22Rv1 (cell line): Measurements from ENCODE around the gene LMTK3.
"Not testable (repeated sequence)": the region's sequence is repeated elsewhere in the genome, so short reads cannot be mapped to it uniquely, and the experiment has no call there.

Experiments used
- H3K27ac ChIP-seq: fragments of 450-650 bp; 2 replicates; pipeline ENCODE4 v1.5.1; 2017
- ZFX ChIP-seq: fragments of 450-650 bp; IDR thresholded peaks from 2 replicates; pipeline ENCODE4 v1.6.1; 2017; ENCODE audit warnings: antibody characterized with exemption, borderline replicate concordance
- TF ChIP-seq, protein P1 (sequence below): fragments of 450-650 bp; IDR thresholded peaks from 2 replicates; pipeline ENCODE4 v1.5.1; 2017; ENCODE audit warnings: mild to moderate bottlenecking

Gene LMTK3

GRCh38 chr19:48547722-48548121 is 36.1 kb upstream of the LMTK3 start:
- TF ChIP-seq, protein P1, sequence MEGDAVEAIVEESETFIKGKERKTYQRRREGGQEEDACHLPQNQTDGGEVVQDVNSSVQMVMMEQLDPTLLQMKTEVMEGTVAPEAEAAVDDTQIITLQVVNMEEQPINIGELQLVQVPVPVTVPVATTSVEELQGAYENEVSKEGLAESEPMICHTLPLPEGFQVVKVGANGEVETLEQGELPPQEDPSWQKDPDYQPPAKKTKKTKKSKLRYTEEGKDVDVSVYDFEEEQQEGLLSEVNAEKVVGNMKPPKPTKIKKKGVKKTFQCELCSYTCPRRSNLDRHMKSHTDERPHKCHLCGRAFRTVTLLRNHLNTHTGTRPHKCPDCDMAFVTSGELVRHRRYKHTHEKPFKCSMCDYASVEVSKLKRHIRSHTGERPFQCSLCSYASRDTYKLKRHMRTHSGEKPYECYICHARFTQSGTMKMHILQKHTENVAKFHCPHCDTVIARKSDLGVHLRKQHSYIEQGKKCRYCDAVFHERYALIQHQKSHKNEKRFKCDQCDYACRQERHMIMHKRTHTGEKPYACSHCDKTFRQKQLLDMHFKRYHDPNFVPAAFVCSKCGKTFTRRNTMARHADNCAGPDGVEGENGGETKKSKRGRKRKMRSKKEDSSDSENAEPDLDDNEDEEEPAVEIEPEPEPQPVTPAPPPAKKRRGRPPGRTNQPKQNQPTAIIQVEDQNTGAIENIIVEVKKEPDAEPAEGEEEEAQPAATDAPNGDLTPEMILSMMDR: no peak
- no peak for TF ChIP-seq ZFX

GRCh38 chr19:48544856-48545750 is 33.5 kb upstream of the LMTK3 start:
- no peak for TF ChIP-seq ZFX
- TF ChIP-seq, protein P1: no peak
- H3K27ac ChIP-seq: no peak overlapping the region

More at GRCh38 chr19:48547722-48548121, 36.1 kb upstream of the LMTK3 start:
- H3K27ac ChIP-seq: no peak overlapping the region

DNA sequence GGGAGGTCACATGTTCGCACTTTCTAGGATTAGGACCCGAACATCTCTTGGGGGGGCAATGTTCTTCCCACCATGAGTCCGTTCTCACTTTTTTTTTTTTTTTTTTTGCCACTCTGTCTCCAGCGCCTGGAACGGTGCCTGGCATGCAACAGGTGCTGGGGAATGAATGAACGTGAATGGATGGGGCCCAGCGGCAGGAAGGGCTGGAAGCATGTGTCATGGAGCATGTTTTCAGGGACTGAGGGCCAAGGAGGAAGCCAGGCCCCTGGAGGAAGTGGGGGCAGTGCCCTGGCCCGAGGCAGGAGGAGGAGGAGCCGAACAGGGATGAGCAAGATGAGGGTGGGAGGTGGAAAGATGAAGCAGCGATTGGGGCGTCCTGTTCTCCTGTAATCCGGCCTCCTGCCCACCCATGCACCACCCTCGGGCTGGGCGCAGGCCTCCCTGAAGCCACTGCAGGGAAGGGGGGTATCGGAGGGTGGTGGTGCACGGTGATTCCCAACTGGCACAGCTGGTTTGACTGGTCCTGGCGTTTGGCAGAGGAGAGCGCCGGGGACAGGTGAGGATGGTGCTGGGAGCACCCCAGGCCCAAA is 31.6 kb upstream of the LMTK3 start:
- no peak overlapping the region for H3K27ac ChIP-seq
- TF ChIP-seq ZFX: no peak
- TF ChIP-seq, protein P1: no peak

GRCh38 chr19:48541813-48542212 is 30.2 kb upstream of the LMTK3 start:
- TF ChIP-seq ZFX: no peak
- TF ChIP-seq, protein P1: no peak
- no peak overlapping the region for H3K27ac ChIP-seq

- H3K27ac ChIP-seq: peak overlapping the region; percentile 32; the same call in 1 of the 2 replicates
- no peak for TF ChIP-seq ZFX
- TF ChIP-seq, protein P1: no peak
These were observed 28.5 kb upstream of the LMTK3 start for GRCh38 chr19:48540110-48540509.

GRCh38 chr19:48539503-48540096 is 28.0 kb upstream of the LMTK3 start:
- TF ChIP-seq ZFX: no peak
- TF ChIP-seq, protein P1: no peak
- H3K27ac ChIP-seq: peak overlapping the region; percentile 32; the same call in 1 of the 2 replicates

GRCh38 chr19:48538057-48538456 is 26.4 kb upstream of the LMTK3 start:
- H3K27ac ChIP-seq: not testable (repeated sequence)
